ENCODE measurements around the gene LTBP3.
A peak's percentile ranks its signal among the peaks of the same experiment; 100 is the strongest.

- peak in 1 of 2 donors; percentile 51 for TF ChIP-seq POLR2A (IDR thresholded peaks at IDR 0.05)
- TF ChIP-seq CTCF (IDR thresholded peaks at IDR 0.05), result no peak
These were observed 14.3 kb upstream of the LTBP3 start, which contains the start of gene FAM89B for GRCh38 chr11:65572356-65573051.

Data from heart left ventricle (tissue), 13 donors.